Ectodermal cell (in vitro differentiated cells): ENCODE measurements around the gene CHAF1B. TPM values are rescaled to one million over a fixed set of nuclear protein-coding genes. Genes with fewer than 3 reads are reported as not detected.
"Not testable (repeated sequence)": the region's sequence is repeated elsewhere in the genome, so short reads cannot be mapped to it uniquely, and the experiment has no call there.

Source experiments
- H3K27ac ChIP-seq: 2 replicates; pipeline ENCODE4 v1.7.0; 2013; ENCODE audit warnings: mild to moderate bottlenecking, low read depth, low read length; ENCODE audit not compliant: insufficient read depth, poor library complexity, severe bottlenecking
- H3K27me3 ChIP-seq: 2 replicates; pipeline ENCODE4 v1.7.0; 2013; ENCODE audit warnings: mild to moderate bottlenecking, low read length; ENCODE audit not compliant: insufficient read depth, control insufficient read depth, poor library complexity, severe bottlenecking
- H3K36me3 ChIP-seq: one replicate; pipeline ENCODE4 v1.7.0; 2013; ENCODE audit warnings: low read length; ENCODE audit not compliant: control insufficient read depth, insufficient read depth
- H3K4me1 ChIP-seq: one replicate; pipeline ENCODE4 v1.7.0; 2013; ENCODE audit warnings: low read length; ENCODE audit not compliant: control insufficient read depth, insufficient read depth
- H3K4me3 ChIP-seq: 2 replicates; pipeline ENCODE4 v1.7.0; 2013; ENCODE audit warnings: low read depth, low read length, control low read depth; ENCODE audit not compliant: insufficient read depth
- H3K9me3 ChIP-seq: 2 replicates; pipeline ENCODE4 v1.7.0; 2013; ENCODE audit warnings: mild to moderate bottlenecking, low read length, moderate library complexity; ENCODE audit not compliant: control insufficient read depth
- WGBS, 2 experiments: methylation state at CpG; one replicate each; pipeline ENCODE4 v1.1.7; 2013; ENCODE audit warnings: missing lambda C conversion rate in 2 of 2; 5-methylcytosine and 5-hydroxymethylcytosine counted together
- polyA plus RNA-seq, 4 experiments: library from polyadenylated mRNA; stranded (reverse); fragments of 50-300 nt; gene quantifications; one replicate each; pipeline ENCODE4 v1.2.3, GENCODE V29; 2013

The CHAF1B gene
- polyA plus RNA-seq (2013, experiment 1 of 4) = 25.1 TPM
- 25.0 TPM for polyA plus RNA-seq (2013, experiment 2 of 4)
- 16.1 TPM for polyA plus RNA-seq (2013, experiment 3 of 4)
- polyA plus RNA-seq (2013, experiment 4 of 4) = 16.4 TPM

DNA sequence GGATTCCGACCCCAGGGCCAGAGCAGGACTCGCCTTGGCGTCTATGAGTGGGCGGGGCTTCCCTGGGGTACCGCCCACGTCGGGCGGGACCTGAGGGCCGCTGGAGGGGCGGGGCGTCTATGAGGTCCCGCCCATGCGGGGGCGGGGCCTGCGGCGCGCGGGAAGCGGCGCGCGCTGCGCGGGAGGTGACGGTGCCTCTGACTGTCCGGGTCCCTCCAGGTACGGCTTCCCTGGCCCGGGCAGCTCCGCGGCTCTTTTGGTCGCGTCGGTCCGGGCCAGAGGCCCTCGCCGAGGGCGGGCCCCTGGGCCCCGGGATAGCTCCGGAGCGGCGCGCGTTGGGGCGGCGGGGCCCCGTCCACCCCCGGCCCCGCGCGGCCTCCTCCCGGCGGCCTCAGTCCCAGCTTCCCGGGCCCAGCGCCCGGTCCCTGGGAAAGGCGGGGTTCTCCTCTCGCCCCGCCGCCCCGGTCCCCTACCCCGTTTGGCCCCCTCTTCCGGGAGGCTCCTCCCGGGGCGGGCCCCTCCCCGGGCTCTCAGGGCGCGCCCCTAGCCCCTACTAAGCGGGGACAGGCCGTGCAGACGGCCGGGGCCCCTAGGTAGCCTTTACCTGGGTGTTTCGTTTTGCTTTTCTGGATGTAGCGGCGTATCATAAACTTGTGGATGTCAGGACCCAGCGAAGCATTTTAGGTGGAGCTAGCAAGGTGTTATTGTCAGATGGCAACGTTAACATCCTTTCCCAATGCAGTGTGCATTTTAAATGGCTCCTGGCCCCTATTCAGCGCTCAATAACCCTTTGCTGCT, at the start of gene CHAF1B:
TSS of gene CHAF1B (plus strand) at position 160 of the 798 bp plus-strand sequence. CDS start 745 bp downstream, outside the sequence.
- WGBS, 2 experiments = 2% methylated on average over 77 of the region's 77 CpGs
- Histone ChIP-seq H3K4me1 (no peaks in the 10 kb centered on the region), H3K4me3 (peak within 1 kb of the TSS; percentile 55), H3K9me3 (no peaks in the 10 kb centered on the region), H3K27me3 (peaks cover 3% of the 10 kb centered on the region), H3K27ac (no peak within 1 kb of the TSS), H3K36me3 (peaks cover 4% of the 10 kb centered on the region)

DNA sequence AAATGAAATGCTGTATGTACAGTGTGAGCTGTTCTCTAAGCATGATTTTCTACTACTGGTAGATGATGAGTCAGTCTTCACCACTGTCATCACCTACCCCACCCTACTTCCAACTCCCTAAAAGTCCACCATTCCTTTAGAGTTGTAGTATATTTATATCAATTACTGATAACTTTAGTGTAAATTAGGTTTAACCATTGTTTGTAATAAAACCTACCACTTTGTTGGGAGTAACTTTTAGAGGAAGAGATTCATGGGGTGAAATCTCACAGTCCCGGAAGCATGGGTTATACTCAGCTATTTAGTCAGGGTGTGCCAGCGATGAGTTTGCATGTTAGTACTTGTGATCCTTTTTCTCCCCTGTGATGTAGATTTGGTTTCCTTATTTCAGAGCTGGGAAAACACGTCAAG, 48.1 kb upstream of the CHAF1B start:
- no peaks in the 10 kb centered on the region for H3K4me1 ChIP-seq
- H3K4me3 ChIP-seq = no peak overlapping the region
- no peaks in the 10 kb centered on the region for H3K27me3 ChIP-seq
- H3K36me3 ChIP-seq = peaks cover 18% of the 10 kb centered on the region
- no peak overlapping the region for H3K27ac ChIP-seq
- 92 to 99% methylated on average over 3 of the region's 3 CpGs for WGBS, 2 experiments
- H3K9me3 ChIP-seq = no peaks in the 10 kb centered on the region

DNA sequence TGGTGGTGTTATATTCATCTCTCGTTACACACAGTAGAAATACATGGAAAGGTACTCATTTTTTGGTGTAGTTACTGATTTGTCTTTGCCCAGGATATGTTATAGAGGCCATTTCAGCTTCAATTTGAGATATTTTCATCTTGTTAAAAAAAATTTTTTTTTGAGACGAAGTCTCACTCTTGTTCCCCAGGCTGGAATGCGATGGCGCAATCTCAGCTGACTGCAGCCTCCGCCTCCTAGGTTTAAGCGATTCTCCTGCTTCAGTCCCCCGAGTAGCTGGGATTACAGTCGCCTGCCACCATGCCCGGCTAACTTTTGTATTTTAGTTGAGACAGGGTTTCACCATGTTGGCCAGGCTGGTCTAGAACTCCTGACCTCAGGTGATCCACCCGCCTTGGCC, 46.2 kb upstream of the CHAF1B start:
- Histone ChIP-seq H3K36me3 (peaks cover 27% of the 10 kb centered on the region), H3K4me1 (no peaks in the 10 kb centered on the region), H3K27me3 (no peaks in the 10 kb centered on the region), H3K9me3 (no peaks in the 10 kb centered on the region), H3K27ac (no peak overlapping the region), H3K4me3 (no peak overlapping the region)
- WGBS, 2 experiments = 95 to 96% methylated on average over 10 of the region's 10 CpGs

DNA sequence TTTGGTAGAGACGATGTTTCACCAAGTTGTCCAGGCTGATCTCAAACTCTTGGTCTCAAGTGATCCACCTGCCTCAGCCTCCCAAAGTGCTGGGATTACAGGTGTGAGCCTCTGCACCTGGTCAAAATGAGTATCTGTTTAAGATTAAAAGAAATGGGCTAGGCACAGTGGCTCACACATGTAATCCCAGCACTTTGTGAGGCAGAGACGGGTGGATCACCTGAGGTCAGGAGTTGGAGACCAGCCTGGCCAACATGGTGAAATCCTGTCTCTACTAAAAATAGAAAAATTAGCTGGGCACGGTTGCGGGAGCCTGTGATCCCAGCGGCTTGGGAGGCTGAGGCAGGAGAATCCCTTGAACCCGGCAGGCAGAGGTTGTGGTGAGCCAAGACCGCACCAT, 42.6 kb upstream of the CHAF1B start:
- not testable (repeated sequence) for H3K27me3 ChIP-seq, H3K27ac ChIP-seq, H3K4me1 ChIP-seq, H3K9me3 ChIP-seq, H3K4me3 ChIP-seq
- WGBS, 2 experiments = 90 to 96% methylated on average over 7 of the region's 7 CpGs
- H3K36me3 ChIP-seq = peaks cover 49% of the 10 kb centered on the region

DNA sequence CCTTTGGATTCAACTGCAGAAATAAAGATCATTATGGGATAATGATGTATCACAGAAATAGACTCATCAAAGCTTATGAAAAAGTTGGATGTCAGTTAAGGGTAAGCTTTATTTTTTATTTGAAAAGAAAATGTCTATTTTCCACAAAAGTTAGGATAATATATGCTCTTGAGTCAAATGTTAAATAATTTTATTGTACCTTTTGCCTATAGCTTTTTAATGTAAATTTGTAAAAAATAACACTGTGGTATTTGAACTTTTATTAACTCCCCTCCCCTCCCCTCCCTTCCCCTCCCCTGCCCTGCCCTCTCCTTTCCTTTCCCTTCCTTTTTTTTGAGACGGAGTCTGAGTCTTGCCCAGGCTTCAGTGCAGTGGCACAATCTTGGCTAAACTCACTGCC, 40.3 kb upstream of the CHAF1B start:
- Histone ChIP-seq H3K36me3 (peaks cover 43% of the 10 kb centered on the region), H3K27ac (no peak overlapping the region), H3K27me3 (no peaks in the 10 kb centered on the region), H3K9me3 (no peaks in the 10 kb centered on the region), H3K4me3 (no peak overlapping the region), H3K4me1 (no peaks in the 10 kb centered on the region)
- 76 to 88% methylated on average over 1 of the region's 1 CpG for WGBS, 2 experiments

DNA sequence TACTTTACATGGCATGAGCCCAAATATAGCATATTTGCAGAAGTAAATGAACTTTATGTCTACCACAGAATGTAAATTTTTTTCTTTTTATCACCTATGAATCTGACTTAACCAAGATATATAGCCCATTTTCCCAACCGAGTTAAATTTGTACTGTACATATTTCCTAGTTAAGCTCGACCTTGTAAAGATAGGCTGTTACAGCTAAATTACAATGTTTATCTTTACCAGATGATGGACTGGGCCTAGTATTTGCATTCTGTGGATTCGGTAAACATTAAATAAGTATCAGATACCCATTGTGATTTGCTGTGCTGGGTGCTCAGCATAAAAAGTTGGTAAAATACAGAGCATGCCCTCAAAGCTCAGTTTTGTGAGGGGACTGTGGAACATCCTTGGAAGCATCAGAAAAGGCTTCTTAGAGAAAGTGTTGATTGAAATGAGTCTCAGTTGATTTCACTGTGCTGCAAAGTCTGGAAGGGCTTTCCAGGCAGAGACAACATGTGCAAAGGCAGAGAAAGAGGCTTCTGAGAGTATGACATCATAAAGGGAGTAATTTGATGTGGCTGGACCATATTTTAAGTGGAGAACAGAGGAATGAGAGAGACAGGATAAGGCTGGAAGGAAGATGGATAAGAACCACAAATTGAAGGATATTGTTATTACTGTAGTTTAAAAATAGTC, 37.8 kb upstream of the CHAF1B start:
- Histone ChIP-seq H3K4me1 (no peaks in the 10 kb centered on the region), H3K9me3 (no peaks in the 10 kb centered on the region), H3K4me3 (no peak overlapping the region), H3K27me3 (no peaks in the 10 kb centered on the region), H3K27ac (no peak overlapping the region), H3K36me3 (peaks cover 47% of the 10 kb centered on the region)
- WGBS, 2 experiments = 94 to 95% methylated on average over 3 of the region's 3 CpGs

DNA sequence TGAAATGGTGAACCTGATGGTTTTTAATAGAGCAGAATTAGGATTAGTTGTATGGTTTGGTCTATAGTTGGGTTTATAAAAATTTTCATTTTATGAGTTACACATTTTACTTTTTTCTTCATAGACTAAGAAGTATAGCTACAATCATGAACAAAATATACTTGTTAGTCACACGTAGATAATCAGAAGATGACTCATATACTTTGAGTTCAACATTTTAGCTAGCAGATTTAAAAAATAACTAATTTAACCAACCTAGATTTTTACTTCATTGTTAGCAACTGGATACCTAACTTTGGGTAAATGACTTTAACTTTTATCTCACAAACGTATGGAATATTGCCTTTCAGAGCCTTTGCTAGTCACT, 37.2 kb upstream of the CHAF1B start:
- WGBS, 2 experiments = 85 to 96% methylated on average over 2 of the region's 2 CpGs
- Histone ChIP-seq H3K9me3 (no peaks in the 10 kb centered on the region), H3K27ac (no peak overlapping the region), H3K36me3 (peaks cover 47% of the 10 kb centered on the region), H3K4me3 (no peak overlapping the region), H3K4me1 (no peaks in the 10 kb centered on the region), H3K27me3 (no peaks in the 10 kb centered on the region)

DNA sequence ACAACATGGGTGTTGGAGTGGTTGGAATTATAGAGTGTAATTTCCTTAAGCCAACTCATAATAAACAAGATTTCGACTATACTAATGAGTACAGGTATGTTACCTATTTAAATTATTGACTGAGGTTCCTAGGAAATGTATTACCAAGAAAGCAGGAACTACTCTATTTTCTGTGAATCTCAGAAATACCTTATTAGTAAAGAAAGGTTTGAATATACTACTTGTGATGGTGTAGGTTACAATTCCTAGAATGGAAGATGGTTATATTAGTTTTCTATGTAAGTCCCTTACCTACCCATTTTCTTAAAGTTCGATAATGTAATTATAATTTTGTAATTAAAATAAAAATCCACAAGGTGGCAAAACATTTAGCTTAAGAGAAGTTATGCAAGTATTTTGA, 35.9 kb upstream of the CHAF1B start:
- no CpG with 5 or more reads among the region's 2 CpGs for WGBS, 2 experiments
- Histone ChIP-seq H3K27ac (no peak overlapping the region), H3K27me3 (no peaks in the 10 kb centered on the region), H3K4me1 (no peaks in the 10 kb centered on the region), H3K9me3 (no peaks in the 10 kb centered on the region), H3K36me3 (peaks cover 38% of the 10 kb centered on the region), H3K4me3 (no peak overlapping the region)

DNA sequence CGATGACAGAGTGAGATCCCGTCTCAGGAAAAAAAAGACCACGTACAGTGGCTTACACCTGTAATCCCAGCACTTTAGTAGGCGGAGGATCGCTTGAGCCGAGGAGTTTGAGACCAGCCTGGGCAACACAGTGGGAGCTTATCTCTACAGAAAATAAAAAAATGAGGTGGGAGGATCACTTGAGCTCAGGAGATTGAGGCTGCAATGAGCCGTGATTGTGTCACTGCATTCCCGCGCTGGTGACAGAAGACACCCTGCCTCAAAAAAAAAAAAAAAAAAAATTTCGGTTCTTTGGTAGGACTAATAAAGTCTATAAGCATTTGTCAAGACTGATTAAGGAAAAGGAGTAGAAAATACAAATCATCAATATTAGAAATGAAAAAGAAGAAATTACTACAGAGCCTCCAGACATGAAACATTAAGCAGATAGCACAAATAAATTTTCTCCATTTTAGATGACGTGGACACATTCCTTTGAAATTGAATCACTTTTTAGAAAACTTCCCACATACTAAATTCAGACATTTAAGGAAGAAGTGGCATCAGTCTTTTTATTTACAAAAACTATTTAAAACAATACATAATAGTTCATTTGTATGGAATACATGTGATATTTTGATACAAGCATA, 34.8 kb upstream of the CHAF1B start:
- H3K27ac ChIP-seq = no peak overlapping the region
- H3K4me1 ChIP-seq = no peaks in the 10 kb centered on the region
- no peaks in the 10 kb centered on the region for H3K9me3 ChIP-seq
- peaks cover 33% of the 10 kb centered on the region for H3K36me3 ChIP-seq
- H3K27me3 ChIP-seq = no peaks in the 10 kb centered on the region
- 93 to 97% methylated on average over 10 of the region's 11 CpGs for WGBS, 2 experiments
- H3K4me3 ChIP-seq = no peak overlapping the region
